Measurements from ENCODE around the gene NHS.

NHS gene

DNA sequence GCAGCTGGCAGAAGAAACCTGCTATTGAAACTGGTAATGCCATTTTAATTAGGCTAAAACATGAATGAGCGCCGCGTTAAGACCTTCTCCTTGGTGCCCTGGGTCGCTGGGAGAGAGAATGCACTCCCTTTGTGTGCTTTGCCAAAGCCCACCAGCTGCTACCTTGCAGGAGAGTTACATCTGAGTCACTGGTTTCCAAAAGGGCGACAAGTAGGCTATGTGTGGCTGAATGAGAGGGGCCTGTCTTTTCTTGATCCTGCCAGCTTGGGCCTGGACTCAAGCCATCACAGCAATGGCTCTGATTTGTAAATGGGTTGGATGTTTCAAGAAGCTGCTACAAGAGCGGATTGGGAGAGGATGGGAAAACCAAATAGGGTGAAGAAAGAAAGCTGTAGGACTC, 81.5 kb downstream of the NHS start:
- DNase-seq, result no peak

DNA sequence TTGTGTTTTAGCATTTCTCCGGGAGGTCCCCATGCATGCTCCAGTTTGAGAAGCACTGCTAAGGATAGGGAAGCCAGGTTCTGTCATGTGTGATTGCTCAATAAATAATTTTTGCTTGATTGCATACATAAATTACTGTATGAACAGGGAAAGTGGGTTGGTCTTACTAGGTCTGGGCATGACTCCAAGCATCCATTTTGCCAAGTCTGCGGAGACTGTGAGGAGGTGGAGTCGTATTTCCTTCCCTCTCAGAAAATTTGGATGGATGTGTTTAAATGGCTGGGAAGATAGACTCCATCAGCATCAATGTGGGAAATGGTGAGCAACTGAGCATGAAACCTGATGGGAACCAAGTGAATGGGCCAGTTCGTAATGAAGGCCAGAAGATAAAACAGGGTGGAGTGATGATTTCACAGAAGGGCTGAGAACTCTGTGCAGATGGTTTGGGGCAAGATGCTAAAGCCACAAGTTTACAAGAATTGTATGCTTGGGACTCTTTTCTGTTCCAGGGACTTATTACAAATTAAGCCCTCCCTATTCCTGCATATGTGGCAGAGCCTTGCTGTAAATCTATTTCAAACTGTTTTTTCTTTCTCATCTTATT, 84.1 kb downstream of the NHS start:
- DNase-seq, result no peak

DNA sequence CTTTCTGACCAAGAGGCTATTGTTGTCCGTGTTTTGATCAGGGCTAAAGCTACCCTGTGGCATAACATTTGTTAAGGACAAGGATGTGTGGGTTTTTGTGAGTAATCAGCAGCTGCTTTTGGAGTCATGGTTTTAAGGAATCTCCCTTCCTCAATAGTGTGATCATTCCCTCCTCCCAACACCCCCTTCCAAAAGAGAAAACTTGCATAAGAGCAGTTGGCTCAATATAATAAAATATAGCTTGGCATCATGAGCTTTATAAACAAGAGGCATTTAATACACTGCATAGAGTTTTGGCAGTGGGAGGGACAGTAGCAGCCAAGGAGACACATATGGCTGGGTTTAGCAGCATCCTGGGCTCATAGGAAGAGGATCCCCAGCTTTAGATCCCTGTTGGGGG, 84.7 kb downstream of the NHS start:
- no peak for DNase-seq

DNA sequence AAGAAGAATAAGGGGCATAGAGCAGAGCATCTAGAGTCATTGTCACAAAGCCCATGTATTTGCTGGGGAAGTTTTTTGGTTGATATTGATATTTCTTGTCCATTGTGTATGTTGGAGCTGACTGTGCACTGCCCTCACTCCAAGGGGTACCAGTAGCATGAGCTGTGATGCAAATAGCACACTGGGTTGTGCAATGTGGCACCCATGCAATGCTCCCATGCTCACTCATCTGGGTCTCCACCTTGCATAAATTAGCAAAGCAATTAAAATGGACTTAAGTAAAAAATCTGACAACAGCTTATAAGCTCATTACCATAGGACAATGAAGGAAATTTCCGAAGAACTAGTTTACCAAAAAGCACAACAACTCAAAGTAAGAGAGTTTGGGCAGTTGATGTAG, 87.9 kb downstream of the NHS start:
- no peak for DNase-seq

DNA sequence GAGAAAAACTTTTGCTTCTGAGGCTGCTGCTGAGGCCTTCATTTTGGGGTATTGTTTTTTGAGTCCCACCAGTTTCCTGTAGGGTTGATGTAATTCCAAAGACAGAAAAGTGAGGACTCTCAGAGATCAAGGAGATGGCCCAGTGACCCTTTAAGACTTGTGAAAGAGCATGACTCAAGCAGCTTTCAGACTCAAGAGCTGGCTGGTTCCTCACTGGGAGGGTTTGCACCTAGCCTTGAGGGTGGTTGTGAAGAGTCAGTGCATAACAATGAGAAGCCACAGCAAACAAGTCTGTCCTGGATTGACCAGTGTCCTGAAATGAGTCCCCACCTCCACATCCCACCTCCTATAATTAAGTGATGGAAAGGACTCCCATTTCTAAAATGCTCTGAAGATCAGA, 89.2 kb downstream of the NHS start:
- no peak for DNase-seq

DNA sequence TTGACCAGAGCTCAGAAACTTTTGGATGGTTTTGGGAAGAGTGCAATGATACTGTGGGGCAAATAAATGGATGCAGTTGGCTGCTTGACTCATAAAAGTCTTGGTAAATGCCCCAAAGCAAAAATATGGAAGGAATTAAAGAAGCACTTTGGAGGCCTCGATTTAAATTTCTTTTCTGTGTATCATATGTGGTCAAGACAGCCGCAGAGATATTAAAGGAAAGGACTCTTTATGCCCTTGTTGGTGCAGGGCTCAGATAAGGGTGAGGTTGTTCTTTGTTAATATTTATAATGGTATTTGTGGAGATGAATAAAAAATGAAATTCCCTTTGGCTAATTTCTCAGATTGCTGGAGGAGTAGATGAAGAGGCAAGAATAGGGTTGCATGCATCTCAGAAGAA, 90.2 kb downstream of the NHS start:
- no peak for DNase-seq

DNA sequence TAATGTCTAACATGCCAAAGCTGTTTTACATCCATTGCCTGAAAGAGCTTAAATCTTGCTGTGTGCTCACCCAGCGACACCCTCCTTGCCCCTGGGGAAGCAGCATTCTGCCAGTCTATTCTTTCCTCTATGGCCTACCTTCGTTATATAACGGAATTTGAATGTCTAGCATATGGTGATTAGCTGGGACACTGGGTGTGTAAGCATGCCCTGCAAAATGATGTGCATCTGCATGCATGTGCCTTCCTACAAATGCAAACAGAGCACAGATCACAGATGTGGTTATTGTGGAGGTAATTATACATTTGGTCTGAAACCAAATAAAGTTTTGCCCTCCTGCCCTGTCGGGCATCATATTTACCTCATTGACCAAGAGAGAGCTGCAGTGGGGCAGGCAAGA, 90.8 kb downstream of the NHS start:
- DNase-seq, result no peak

DNA sequence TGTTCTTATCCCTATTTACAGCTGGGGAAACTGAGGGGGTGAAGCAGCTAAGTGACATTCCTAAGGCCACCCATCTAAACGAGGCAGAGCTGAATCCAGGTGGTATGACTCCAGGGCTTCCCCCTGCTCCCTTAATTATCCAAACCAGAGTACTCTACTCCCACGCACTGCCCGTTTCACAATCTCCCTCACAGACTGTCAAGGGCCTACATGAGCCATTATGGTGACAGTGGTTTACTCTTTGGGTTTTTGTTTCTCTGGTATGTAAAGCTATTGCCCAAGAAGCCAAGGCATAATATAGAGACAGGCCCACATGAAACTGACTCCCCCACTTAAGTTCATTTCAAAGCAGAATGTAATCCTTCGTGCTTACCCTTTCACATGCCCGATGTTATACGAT, 95.1 kb downstream of the NHS start:
- no peak for DNase-seq

DNA sequence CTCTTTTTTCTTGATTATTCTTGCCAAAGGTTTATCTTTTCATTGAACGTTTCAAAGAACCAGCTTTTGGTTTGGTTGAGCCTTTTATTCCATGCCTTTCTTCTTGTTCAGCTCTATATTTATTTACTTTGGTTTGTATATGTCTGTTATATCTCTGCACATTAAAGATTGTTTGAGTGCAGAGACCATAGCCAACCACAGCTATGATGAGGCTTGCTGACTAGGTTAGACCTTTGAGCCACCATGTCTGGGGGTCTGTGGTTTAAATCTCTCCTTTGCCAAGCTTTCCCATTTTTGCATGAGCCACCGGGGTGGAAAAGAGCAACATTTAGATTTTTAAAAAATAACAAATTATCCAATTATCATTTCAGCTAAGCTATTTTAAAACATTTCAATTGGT, 96.1 kb downstream of the NHS start:
- DNase-seq, result no peak

DNA sequence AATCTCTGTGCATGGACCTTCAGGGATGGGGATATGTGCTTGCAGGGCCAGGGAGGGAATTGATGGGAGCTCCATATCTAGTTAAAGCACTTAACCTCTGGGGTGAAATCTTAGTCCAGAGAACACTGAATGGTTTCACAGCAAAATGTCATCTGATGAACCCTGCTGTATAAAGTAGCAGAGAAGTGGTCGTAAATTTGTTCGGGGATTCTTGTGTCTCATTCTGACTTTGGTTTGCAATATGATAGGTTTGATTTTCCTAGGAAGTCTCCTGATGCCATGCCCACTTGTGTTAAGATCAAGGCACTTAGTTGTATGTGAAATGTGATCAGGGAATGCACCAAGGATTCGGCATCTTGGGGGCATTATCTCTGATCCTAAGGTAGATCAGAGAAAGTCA, 96.9 kb downstream of the NHS start:
- DNase-seq, result no peak

DNA sequence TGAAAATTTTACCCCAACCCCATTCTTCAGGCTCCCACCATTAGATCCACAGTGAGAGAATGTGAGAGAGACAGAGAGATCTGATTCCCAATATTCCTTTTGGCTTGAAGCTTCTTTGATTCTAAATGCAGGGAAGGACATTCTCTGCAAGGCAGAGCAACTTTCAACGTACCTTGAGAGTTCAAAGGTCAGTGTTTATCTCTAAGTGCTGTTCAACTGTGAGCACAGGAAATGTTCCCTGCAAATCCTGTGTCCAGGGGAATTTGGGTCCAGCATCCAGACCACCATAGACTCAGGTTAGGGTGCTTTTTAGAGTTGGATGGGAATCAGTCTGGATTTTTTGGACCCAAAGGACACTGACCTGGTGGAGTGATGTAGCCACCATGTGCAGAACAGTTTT, 97.4 kb downstream of the NHS start:
- no peak for DNase-seq

DNA sequence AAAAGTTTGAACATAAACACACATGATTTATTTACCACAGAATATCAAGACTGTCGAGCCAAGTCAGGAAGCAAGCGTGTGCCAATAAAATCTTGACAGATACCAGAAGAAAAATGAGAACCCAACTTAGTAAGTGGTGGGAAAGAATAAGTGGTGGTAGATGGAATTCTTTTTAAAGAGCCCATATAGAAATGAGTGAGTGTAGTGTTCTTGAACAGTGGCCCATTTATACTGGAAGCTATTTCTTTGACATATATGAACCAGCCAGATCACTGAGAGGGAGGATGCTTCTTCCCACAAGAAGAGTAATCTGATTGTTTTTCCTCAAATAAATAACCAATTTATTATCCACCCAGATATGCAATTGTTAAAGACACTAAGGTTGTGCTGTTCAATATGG, 98.0 kb downstream of the NHS start:
- DNase-seq, result no peak

DNA sequence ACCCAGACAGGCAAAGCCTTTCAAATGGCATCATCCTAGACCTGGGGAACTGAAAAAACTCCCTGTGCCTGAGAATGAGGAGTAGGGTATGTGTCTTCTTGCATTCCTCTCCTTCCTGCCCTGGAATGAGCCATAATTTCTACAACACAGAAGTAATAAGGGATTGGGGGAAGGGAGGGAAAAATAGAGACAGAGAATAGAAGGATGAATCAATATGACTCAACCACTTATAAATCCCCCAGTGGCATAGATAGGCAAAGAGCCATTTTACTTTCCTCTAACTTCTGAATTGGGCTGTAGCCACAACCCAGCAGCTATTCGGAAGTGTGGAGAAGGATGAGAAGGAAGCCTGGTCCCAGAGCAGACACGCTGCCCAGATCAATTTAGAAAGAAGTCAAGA, 99.9 kb downstream of the NHS start:
- DNase-seq, result no peak

DNA sequence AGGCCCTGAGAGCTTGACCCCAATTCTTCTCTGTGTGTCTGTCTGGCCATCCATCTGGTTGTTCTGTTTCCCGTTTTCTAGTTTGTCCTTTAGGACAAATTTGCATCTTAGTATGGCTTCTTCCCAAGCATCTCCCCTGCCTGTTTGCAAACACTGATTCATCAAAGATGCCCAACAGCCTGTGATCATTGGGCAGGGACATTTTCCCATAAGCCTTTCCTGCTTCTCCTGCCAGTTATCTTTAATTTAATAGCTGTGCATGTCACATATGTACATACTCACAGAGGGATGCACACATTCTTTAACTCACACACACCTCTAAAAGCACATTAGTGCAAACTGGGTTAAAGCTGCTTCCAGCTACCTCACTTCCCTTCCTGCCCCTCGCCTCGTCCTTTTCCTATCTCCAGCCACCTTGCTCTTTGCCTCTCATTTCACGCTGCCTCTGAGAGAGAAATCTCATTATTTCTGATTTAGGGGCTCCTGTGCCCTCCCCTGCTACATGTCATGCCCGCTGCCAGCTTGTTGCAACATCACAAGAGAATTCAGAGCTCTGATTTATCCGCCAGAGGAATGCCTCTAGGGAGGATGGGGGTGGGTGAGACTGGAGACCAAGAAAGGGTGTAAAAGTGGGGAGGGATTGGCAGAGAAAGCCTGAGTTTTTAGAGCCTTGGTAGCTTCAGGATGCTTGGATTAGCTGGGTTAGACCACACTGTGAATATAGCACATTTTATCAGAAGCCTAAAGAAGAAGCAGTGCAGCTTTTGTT, 100.6 kb downstream of the NHS start:
- DNase-seq, result no peak

DNA sequence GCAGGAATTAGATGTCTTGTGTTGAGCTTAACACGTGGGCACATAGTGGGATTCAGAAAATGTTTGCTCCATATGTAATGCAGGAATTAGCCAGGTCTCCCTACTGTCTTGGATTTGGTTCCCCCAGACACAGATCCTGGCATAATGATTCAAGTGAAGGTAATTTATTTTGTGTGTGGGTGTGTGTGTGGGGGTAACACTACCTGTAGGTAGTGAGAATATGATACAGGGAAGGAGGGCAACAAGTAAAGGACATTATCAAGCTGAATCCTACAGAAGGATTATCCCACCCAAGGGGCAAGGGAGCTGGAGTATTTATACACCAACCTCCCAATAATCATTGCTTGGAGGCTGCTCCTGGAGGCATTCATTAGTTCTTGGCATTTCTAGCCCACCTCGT, 101.4 kb downstream of the NHS start:
- DNase-seq, result no peak

DNA sequence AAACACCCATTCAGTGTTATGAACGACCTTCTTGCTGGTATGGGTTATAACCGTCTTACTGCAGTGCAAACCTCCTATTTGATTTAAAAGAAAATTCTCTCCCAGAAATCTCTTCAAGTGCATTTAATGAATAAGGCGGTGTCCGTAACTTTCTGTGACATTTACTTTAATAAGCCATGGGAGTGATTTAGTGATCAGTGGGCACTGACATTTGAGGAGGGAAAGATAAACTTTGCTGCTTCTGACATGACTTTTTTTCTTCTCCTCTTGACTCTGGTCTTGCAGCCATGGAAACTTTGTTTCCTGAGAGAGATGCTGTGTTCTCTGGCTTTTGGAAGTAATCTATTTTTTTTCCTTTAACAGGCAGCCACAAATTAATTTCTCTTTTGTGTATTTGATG, 106.1 kb downstream of the NHS start:
- DNase-seq, result no peak

DNA sequence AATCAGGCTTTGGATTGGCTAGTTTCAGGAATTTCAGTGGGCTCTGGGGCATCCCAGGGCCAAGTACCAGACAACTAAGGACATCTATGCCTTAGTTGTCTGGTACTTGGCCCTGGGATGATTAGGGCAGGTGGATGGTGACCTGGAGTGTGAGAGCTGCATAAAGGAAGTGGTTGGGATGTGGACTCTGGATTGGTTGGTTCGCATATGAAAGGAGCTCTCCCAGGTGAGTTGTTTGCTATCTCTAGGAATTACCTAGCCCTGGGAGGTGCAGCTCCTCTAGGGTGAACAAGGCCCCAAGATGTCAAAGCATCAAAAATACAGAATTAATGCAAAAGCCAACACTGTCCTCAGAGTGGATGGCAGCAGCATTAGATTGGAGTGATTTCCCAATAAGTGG, 109.6 kb downstream of the NHS start:
- no peak for DNase-seq

DNA sequence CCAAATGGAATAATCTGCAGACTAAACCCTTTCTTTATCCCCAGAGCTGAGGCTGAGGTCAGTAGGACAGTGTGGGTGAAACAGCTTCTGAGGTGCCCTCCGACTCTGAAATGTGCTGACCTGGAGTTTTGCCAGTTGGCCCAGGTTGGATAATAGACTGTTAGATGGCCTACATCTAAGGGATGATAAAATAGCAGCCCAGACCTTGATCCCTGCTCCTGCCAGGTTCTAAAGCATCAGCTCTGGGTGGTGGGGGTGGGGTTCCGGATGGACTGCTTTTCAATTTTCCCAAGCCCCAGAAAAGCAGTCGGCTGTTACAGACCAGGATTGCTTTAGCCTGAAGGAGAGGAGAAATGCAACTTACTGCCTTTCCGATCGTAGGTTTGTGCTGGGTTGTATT, 110.4 kb downstream of the NHS start:
- DNase-seq, result no peak

DNA sequence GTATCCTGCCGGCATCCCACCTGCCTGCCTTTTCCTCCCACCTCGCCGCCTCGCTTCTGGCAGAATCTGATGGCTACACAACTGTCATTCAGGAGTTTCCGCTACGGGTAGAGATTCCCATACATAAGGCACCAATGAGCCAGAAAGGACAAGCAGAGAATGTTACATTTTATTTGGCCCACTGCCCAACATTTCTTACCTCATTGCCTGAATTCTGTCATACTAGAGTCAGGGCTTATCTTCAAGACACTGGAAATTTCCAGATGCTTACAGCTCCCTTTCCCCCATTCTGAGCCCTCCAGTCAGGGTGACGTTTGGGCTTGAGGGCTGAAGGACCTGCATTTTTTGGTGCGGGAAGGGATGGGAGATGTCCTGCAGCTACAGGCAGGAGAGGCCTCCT, 113.0 kb downstream of the NHS start:
- DNase-seq, result no peak

DNA sequence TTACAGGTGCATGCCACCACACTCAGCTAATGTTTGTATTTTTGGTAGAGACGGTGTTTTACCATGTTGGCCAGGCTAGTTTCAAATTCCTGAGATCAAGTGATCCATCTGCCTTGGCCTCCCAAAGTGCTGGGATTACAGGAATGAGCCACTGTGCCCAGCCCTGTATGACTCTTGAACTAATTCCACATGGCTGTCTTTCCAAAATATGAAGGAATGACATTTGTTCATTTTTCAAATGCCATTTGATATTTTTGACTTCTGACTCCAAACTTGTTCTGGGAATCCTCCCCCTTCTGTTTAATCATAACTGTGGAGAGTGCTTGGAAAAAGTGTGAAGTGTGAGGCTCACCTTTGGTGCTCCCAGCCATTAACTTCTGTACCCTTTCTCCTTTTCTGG, 119.2 kb downstream of the NHS start:
- DNase-seq, result no peak

DNA sequence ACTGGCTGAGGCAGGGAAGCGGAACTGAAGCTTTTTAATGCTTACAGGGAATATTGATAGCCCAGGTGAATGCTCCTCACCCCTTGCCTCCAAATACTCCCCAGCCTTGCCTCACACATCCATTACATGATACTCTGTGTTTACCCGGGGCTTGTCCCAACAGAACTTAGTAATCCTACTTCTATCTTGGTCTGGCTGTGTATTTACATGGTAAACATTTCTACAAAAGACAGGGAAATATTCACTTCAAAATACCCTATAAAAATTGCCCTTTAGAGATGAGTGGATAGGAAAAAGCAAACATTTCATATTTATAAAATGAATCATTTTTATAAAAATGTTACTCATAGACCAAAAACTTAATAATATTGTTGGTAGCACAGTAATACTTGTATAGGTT, 120.1 kb downstream of the NHS start:
- DNase-seq, result no peak

DNA sequence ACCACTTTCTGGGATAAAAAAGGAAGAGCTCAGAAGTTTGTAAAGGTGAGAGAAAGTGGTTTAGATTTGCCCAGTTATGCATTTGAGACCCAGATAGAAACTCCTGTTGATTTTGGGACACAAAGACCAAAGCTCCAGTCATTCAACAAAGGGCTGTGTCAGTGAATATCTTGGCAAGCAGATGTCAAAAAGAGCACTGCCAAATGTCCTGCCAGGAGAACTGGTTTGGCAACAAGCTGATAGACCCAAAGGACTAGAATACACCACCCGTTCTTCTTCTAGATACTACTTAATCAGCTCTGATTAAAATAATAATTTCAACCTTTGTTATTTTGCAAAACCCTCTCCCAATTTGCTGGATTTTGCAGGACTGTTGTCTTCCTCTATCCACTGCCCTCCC, 121.4 kb downstream of the NHS start:
- DNase-seq, result no peak

DNA sequence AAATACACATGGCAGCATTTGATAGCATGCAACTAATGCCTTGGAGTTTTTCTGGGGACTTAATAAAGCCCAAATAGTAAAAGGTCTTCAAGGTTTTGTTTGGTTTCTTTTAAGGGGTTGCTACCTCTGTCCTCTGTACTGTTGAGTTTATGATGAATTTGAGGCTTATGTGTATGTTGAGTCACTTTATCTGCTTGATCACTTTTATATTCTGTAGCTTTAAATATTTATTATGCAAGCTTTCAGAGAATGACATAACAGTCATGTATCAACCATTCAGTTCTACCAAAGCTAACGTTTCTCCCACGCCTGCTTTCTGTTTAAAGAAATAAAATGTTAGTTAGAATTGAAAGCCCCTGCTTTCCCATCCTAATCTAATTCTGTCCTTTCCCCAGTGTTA, 122.2 kb downstream of the NHS start:
- DNase-seq, result no peak

DNA sequence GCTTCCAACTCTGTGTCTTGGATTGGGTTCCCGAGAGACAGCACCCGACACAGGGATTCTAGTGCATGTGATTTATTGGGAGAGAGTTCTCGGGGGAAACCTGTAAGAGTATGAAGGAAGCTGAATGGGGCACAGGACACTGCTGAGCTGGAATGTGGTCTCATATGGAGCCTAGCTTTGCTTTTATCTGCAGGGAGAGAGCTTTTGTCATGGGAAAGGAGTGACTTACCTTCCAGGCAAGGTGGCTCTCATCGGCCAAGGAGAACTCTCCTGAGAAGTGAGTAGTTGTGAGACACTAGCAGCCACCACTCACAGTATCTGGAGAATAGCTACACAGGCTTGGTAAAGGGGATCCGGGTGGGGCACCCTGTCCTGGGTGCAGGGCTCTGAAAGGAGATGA, 124.5 kb downstream of the NHS start:
- no peak for DNase-seq

DNA sequence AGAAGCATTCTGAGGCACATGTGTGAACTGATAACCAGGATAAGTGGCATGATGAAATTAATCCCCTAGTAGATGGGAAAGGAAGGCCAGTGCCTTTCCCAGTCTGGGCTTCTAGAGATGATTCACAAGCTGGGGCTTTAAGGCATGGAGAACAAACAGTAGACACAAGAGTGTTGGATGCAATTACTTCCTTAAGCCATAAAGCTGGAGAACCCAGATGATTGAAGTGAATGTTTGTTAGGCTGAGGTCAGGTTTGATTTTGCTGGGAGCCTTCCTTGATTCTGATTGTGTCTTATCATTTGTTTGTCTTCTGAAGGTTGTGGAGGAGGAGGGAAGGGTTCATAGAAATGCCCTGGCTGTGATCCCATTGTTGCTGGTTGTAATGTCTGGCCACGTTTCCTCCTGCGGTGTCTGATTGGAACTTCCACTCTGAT, 125.2 kb downstream of the NHS start:
- no peak for DNase-seq
